Measurements from ENCODE around the gene ELK3.

The ELK3 gene

GRCh38 chr12:96234591-96235483 lies 40.7 kb downstream of the ELK3 start:
- DNase-seq (ENCODE audit: low spot score): no peak

GRCh38 chr12:96235484-96235826 lies 41.3 kb downstream of the ELK3 start:
- no peak for DNase-seq (ENCODE audit: low spot score)

- DNase-seq (ENCODE audit: low spot score): peak; percentile 23
Observed at GRCh38 chr12:96236221-96236822, 42.1 kb downstream of the ELK3 start.

- DNase-seq (ENCODE audit: low spot score): no peak
Observed at GRCh38 chr12:96237035-96237434, 42.9 kb downstream of the ELK3 start.

- peak; percentile 70 for DNase-seq (ENCODE audit: low spot score)
Observed at GRCh38 chr12:96237465-96238077, 43.4 kb downstream of the ELK3 start.

- DNase-seq (ENCODE audit: low spot score): no peak
Observed at GRCh38 chr12:96238336-96239047, 44.3 kb downstream of the ELK3 start.

GRCh38 chr12:96239711-96240635 lies 45.8 kb downstream of the ELK3 start:
- no peak for DNase-seq (ENCODE audit: low spot score)

- DNase-seq (ENCODE audit: low spot score): no peak
Observed at GRCh38 chr12:96240656-96241055, 46.5 kb downstream of the ELK3 start.

GRCh38 chr12:96241431-96241830 lies 47.3 kb downstream of the ELK3 start:
- DNase-seq (ENCODE audit: low spot score): no peak

GRCh38 chr12:96241846-96242256 lies 47.7 kb downstream of the ELK3 start:
- DNase-seq (ENCODE audit: low spot score): peak; percentile 71

GRCh38 chr12:96242597-96242996 lies 48.4 kb downstream of the ELK3 start:
- no peak for DNase-seq (ENCODE audit: low spot score)

GRCh38 chr12:96244826-96245225 lies 50.7 kb downstream of the ELK3 start:
- no peak for DNase-seq (ENCODE audit: low spot score)

GRCh38 chr12:96246926-96247505 lies 52.8 kb downstream of the ELK3 start:
- DNase-seq (ENCODE audit: low spot score): no peak

GRCh38 chr12:96247563-96247962 lies 53.4 kb downstream of the ELK3 start:
- peak; percentile 12 for DNase-seq (ENCODE audit: low spot score)

- DNase-seq (ENCODE audit: low spot score): no peak
Observed at GRCh38 chr12:96248136-96248931, 54.2 kb downstream of the ELK3 start.

GRCh38 chr12:96249196-96250118 lies 55.3 kb downstream of the ELK3 start:
- no peak for DNase-seq (ENCODE audit: low spot score)

- no peak for DNase-seq (ENCODE audit: low spot score)
Observed at GRCh38 chr12:96250119-96250685, 56.0 kb downstream of the ELK3 start.

GRCh38 chr12:96255077-96255476 lies 60.9 kb downstream of the ELK3 start:
- no peak for DNase-seq (ENCODE audit: low spot score)

All from activated CD4-positive, alpha-beta T cell treated with anti-CD3 and anti-CD28 coated beads, Interleukin-2, Interleukin-4, amounts not matched to agents 100 ng/mL and 50 ng/mL, durations not matched to agents 16 hours and 8 hours (primary cell).